Endothelial cell (in vitro differentiated cells): ENCODE data around the gene ATP8B2. TPM values are rescaled to one million over a fixed set of nuclear protein-coding genes. Genes with fewer than 3 reads are reported as not detected.

Experiments used
- DNase-seq: peaks from one replicate; pipeline ENCODE4 v3.0.0; 2021; ENCODE audit warnings: low spot score
- H3K27ac Mint-ChIP-seq: one replicate; pipeline ENCODE4 v1.8.0; 2021; ENCODE audit warnings: mixed read lengths, inconsistent platforms; ENCODE audit not compliant: unreplicated experiment
- H3K27me3 Mint-ChIP-seq: one replicate; pipeline ENCODE4 v1.8.0; 2021; ENCODE audit warnings: mild to moderate bottlenecking, moderate library complexity, mixed read lengths, inconsistent platforms; ENCODE audit not compliant: unreplicated experiment
- H3K36me3 Mint-ChIP-seq: one replicate; pipeline ENCODE4 v1.8.0; 2021; ENCODE audit warnings: mild to moderate bottlenecking, low read depth, mixed read lengths, inconsistent platforms; ENCODE audit not compliant: unreplicated experiment
- H3K4me1 Mint-ChIP-seq: one replicate; pipeline ENCODE4 v1.8.0; 2021; ENCODE audit warnings: mild to moderate bottlenecking, mixed read lengths, inconsistent platforms; ENCODE audit not compliant: unreplicated experiment
- H3K4me3 Mint-ChIP-seq: one replicate; pipeline ENCODE4 v1.8.0; 2021; ENCODE audit warnings: mild to moderate bottlenecking, mixed read lengths, inconsistent platforms; ENCODE audit not compliant: unreplicated experiment
- H3K9me3 Mint-ChIP-seq: one replicate; pipeline ENCODE4 v1.8.0; 2021; ENCODE audit warnings: mixed read lengths, inconsistent platforms; ENCODE audit not compliant: unreplicated experiment
- total RNA-seq: library from RNA; stranded (reverse); fragmentation: NEBNext Ultra II Directional; extraction: Animal tissue kit (Norgen Biotek cat#: 25700); gene quantifications from one replicate; pipeline ENCODE4 v1.2.1, GENCODE V29; 2021; ENCODE audit not compliant: unreplicated experiment
- TF ChIP-seq, protein P1 (sequence below): fragments of 200-600 bp; sonication (generic); IDR thresholded peaks from one replicate; pipeline ENCODE4 v1.5.0; 2021; ENCODE audit warnings: antibody characterized with exemption; ENCODE audit not compliant: unreplicated experiment

ATP8B2 gene
- total RNA-seq, 1 donor from 2014 or later, result 58.1 TPM

DNA sequence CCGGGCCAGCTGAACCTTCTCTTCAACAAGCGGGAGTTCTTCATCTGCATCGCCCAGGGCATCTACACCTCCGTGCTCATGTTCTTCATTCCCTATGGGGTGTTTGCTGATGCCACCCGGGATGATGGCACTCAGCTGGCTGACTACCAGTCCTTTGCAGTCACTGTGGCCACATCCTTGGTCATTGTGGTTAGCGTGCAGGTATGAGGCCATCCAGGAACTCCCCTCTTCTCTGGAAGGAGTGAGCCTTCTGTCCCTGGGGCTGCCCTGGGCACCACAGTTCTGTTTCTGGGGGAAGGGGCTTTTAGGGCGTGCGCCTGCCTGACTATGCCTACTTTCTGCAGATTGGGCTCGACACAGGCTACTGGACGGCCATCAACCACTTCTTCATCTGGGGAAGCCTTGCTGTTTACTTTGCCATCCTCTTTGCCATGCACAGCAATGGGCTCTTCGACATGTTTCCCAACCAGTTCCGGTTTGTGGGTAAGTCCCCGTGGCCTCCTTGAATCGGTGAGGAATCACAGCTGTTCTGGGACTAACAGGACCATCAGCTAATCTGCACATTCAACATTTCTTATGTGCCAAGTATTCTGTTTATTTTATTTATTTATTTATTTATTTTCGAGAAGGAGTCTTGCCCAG is 21.1 kb downstream of the ATP8B2 start:
- Mint-ChIP-seq H3K9me3 (no peaks in the 10 kb centered on the region), H3K4me1 (peaks cover 22% of the 10 kb centered on the region), H3K4me3 (peak overlapping the region; percentile 42), H3K36me3 (peaks cover 61% of the 10 kb centered on the region), H3K27me3 (peaks cover 14% of the 10 kb centered on the region), H3K27ac (no peak overlapping the region)
- DNase-seq, result no peak
- TF ChIP-seq, protein P1, sequence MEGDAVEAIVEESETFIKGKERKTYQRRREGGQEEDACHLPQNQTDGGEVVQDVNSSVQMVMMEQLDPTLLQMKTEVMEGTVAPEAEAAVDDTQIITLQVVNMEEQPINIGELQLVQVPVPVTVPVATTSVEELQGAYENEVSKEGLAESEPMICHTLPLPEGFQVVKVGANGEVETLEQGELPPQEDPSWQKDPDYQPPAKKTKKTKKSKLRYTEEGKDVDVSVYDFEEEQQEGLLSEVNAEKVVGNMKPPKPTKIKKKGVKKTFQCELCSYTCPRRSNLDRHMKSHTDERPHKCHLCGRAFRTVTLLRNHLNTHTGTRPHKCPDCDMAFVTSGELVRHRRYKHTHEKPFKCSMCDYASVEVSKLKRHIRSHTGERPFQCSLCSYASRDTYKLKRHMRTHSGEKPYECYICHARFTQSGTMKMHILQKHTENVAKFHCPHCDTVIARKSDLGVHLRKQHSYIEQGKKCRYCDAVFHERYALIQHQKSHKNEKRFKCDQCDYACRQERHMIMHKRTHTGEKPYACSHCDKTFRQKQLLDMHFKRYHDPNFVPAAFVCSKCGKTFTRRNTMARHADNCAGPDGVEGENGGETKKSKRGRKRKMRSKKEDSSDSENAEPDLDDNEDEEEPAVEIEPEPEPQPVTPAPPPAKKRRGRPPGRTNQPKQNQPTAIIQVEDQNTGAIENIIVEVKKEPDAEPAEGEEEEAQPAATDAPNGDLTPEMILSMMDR, result no peak

GRCh38 chr1:154347961-154348360 is 22.6 kb downstream of the ATP8B2 start:
- peak overlapping the region; percentile 42 for H3K4me3 Mint-ChIP-seq
- H3K36me3 Mint-ChIP-seq, result peaks cover 52% of the 10 kb centered on the region
- no peak for DNase-seq
- TF ChIP-seq, protein P1, result no peak
- peak overlapping the region; percentile 58 for H3K27ac Mint-ChIP-seq
- H3K9me3 Mint-ChIP-seq, result no peaks in the 10 kb centered on the region
- peaks cover 29% of the 10 kb centered on the region for H3K4me1 Mint-ChIP-seq
- peaks cover 9% of the 10 kb centered on the region for H3K27me3 Mint-ChIP-seq

- Mint-ChIP-seq H3K27ac (no peak overlapping the region), H3K36me3 (peaks cover 46% of the 10 kb centered on the region), H3K4me3 (no peak overlapping the region), H3K27me3 (peaks cover 12% of the 10 kb centered on the region), H3K4me1 (peaks cover 33% of the 10 kb centered on the region), H3K9me3 (no peaks in the 10 kb centered on the region)
- TF ChIP-seq, protein P1, result no peak
- DNase-seq, result no peak
Observed at GRCh38 chr1:154348429-154349076, 23.2 kb downstream of the ATP8B2 start.

GRCh38 chr1:154349121-154349520 is 23.8 kb downstream of the ATP8B2 start:
- no peak for DNase-seq
- Mint-ChIP-seq H3K36me3 (peaks cover 40% of the 10 kb centered on the region), H3K4me1 (peaks cover 37% of the 10 kb centered on the region), H3K27ac (no peak overlapping the region), H3K9me3 (no peaks in the 10 kb centered on the region), H3K4me3 (no peak overlapping the region), H3K27me3 (peaks cover 14% of the 10 kb centered on the region)
- TF ChIP-seq, protein P1, result no peak

GRCh38 chr1:154350383-154350782 is 25.1 kb downstream of the ATP8B2 start:
- TF ChIP-seq, protein P1, result no peak
- H3K36me3 Mint-ChIP-seq, result peaks cover 31% of the 10 kb centered on the region
- H3K4me3 Mint-ChIP-seq, result no peak overlapping the region
- no peak overlapping the region for H3K27ac Mint-ChIP-seq
- no peaks in the 10 kb centered on the region for H3K9me3 Mint-ChIP-seq
- H3K27me3 Mint-ChIP-seq, result peaks cover 14% of the 10 kb centered on the region
- H3K4me1 Mint-ChIP-seq, result peaks cover 37% of the 10 kb centered on the region
- no peak for DNase-seq
